ENCODE results near the gene RCL1.

DNA sequence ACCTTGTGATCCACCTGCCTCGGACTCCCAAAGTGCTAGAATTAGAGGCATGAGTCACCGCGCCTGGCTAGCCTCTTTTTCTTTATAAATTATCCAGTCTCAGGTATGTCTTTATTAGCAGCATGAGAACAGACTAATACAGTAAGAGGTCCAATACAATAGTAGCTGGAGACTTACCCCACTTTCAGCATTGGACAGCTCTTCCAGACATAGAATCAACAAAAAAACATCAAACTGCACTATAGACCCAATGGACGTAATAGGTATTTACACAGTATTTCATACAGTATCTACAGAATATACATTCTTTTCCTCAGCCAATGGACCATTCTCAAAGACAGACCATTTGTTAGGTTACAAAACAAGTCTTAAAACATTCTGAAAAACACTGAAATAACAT is 6.1 kb upstream of the RCL1 start:
- TF ChIP-seq, protein P1, sequence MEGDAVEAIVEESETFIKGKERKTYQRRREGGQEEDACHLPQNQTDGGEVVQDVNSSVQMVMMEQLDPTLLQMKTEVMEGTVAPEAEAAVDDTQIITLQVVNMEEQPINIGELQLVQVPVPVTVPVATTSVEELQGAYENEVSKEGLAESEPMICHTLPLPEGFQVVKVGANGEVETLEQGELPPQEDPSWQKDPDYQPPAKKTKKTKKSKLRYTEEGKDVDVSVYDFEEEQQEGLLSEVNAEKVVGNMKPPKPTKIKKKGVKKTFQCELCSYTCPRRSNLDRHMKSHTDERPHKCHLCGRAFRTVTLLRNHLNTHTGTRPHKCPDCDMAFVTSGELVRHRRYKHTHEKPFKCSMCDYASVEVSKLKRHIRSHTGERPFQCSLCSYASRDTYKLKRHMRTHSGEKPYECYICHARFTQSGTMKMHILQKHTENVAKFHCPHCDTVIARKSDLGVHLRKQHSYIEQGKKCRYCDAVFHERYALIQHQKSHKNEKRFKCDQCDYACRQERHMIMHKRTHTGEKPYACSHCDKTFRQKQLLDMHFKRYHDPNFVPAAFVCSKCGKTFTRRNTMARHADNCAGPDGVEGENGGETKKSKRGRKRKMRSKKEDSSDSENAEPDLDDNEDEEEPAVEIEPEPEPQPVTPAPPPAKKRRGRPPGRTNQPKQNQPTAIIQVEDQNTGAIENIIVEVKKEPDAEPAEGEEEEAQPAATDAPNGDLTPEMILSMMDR (IDR thresholded peaks at IDR 0.05) = no peak
- TF ChIP-seq POLR2A (IDR thresholded peaks at IDR 0.05) = no peak
